Endothelial cell of umbilical vein (primary cell): ENCODE data around the gene TSEN54. TPM values are rescaled to one million over a fixed set of nuclear protein-coding genes. Genes with fewer than 3 reads are reported as not detected.

Experiments used
- BruUV-seq: library from RNA; stranded (reverse); fragments of 400-500 nt; replicated peaks from 2 replicates; lab custom pipeline; 2021; lab: Mats Ljungman, UMichigan
- CTCF ChIA-PET: fragments of 300-600, 350-600 bp; sonication (Branson Sonifier 250); formaldehyde crosslinking; loops from one replicate; lab custom pipeline; 2021; ENCODE audit warnings: antibody characterized with exemption, inconsistent platforms; lab: Charles Lee
- POLR2A ChIA-PET: fragments of 300-600, 350-600 bp; sonication (Branson Sonifier 250); formaldehyde crosslinking; loops from one replicate; lab custom pipeline; 2021; ENCODE audit warnings: antibody characterized with exemption, inconsistent platforms; lab: Charles Lee
- DNase-seq: peaks from one replicate; pipeline ENCODE4 v3.0.0-alpha.2; 2011; ENCODE audit warnings: low read depth, low spot score
- FAIRE-seq: peaks from 2 replicates; lab custom pipeline; 2011; peaks lifted over from hg19 to GRCh38; lab: Jason Lieb, UNC
- H2AFZ ChIP-seq: 2 replicates; pipeline ENCODE4 v1.6.0; 2012; ENCODE audit warnings: low read depth, low read length, control low read depth, inconsistent platforms
- H3K27ac ChIP-seq: 2 replicates; pipeline ENCODE4 v1.5.1; 2011; ENCODE audit warnings: low read depth, mild to moderate bottlenecking, control low read depth, low read length, moderate library complexity; ENCODE audit not compliant: insufficient read depth
- H3K27me3 ChIP-seq, 2 experiments: 2 replicates each; pipeline versions ENCODE4 v1.6.0 to v1.6.1; 2011; ENCODE audit warnings: low read length in 2 of 2, mixed read lengths in 1 of 2; ENCODE audit not compliant: control insufficient read depth in 2 of 2, insufficient read depth in 2 of 2
- H3K36me3 ChIP-seq, 2 experiments: 2 replicates in 1 of 2; 3 replicates in 1 of 2; pipeline ENCODE4 v1.5.1; 2011; ENCODE audit warnings: low read length in 2 of 2, mild to moderate bottlenecking in 1 of 2, moderate library complexity in 1 of 2; ENCODE audit not compliant: control insufficient read depth in 2 of 2, insufficient read depth in 2 of 2; ENCODE audit errors: extremely low read depth in 1 of 2
- H3K4me1 ChIP-seq: 3 replicates; pipeline ENCODE4 v1.5.1; 2011; ENCODE audit warnings: mild to moderate bottlenecking, low read length; ENCODE audit not compliant: control insufficient read depth, insufficient read depth; ENCODE audit errors: extremely low read depth
- H3K4me2 ChIP-seq: 2 replicates; pipeline ENCODE4 v1.6.1; 2011; ENCODE audit warnings: low read length, control low read depth, mixed read lengths; ENCODE audit not compliant: insufficient read depth
- H3K4me3 ChIP-seq, 3 experiments: fragments of 200-600 bp in 1 of 3; sonication (generic), shearing (Covaris generic) in 1 of 3; replicated peaks in 1 of 3; 2 replicates each; pipeline ENCODE4 v1.5.1; 2011 to 2016; ENCODE audit warnings: control low read depth in 3 of 3, low read length in 3 of 3, mild to moderate bottlenecking in 2 of 3, inconsistent platforms in 1 of 3, low read depth in 1 of 3, moderate library complexity in 1 of 3; ENCODE audit not compliant: insufficient read depth in 1 of 3
- H3K79me2 ChIP-seq: 2 replicates; pipeline ENCODE4 v1.6.0; 2012; ENCODE audit warnings: low read length, inconsistent platforms; ENCODE audit not compliant: control insufficient read depth, insufficient read depth
- H3K9ac ChIP-seq: replicated peaks from 2 replicates; pipeline ENCODE3; 2011; ENCODE audit warnings: low read length, control low read depth; ENCODE audit not compliant: insufficient read depth; ENCODE audit errors: extremely low read depth
- H3K9me1 ChIP-seq: replicated peaks from 3 replicates; pipeline ENCODE4 v1.6.0; 2011; ENCODE audit warnings: mild to moderate bottlenecking, low read length; ENCODE audit not compliant: control insufficient read depth, insufficient read depth; ENCODE audit errors: extremely low read depth
- H3K9me3 ChIP-seq: replicated peaks from 2 replicates; pipeline ENCODE4 v1.5.1; 2012; ENCODE audit warnings: low read length, inconsistent platforms; ENCODE audit not compliant: control insufficient read depth, insufficient read depth
- H4K20me1 ChIP-seq: replicated peaks from 2 replicates; pipeline ENCODE3; 2011; ENCODE audit warnings: mild to moderate bottlenecking, low read length; ENCODE audit not compliant: control insufficient read depth, insufficient read depth; ENCODE audit errors: extremely low read depth
- EZH2 ChIP-seq: IDR thresholded peaks from 2 replicates; pipeline ENCODE4 v1.6.1; 2012; ENCODE audit warnings: borderline replicate concordance, low read depth, mild to moderate bottlenecking, moderate library complexity, low read length, inconsistent platforms; ENCODE audit not compliant: severe bottlenecking
- GATA2 ChIP-seq: IDR thresholded peaks from 2 replicates; pipeline ENCODE4 v1.7.0; 2011; ENCODE audit warnings: low read depth, mild to moderate bottlenecking, moderate library complexity, mixed read lengths, low read length; ENCODE audit not compliant: insufficient read length, insufficient read depth
- JUN ChIP-seq: IDR thresholded peaks from 2 replicates; pipeline ENCODE4 v1.6.1; 2011; ENCODE audit warnings: borderline replicate concordance, low read depth; ENCODE audit not compliant: insufficient read length, insufficient read depth
- MYC ChIP-seq: IDR thresholded peaks from one replicate; pipeline ENCODE4 v1.6.1; 2011; ENCODE audit warnings: mild to moderate bottlenecking, low read depth, low read length
- POLR2A ChIP-seq: IDR thresholded peaks from 2 replicates; pipeline ENCODE4 v1.6.1; 2012; ENCODE audit warnings: low read depth, mild to moderate bottlenecking, control low read depth, low read length
- POLR2AphosphoS5 ChIP-seq: IDR thresholded peaks from 2 replicates; pipeline ENCODE4 v1.6.1; 2012; ENCODE audit warnings: low read depth, mild to moderate bottlenecking, control low read depth, low read length, moderate library complexity; ENCODE audit not compliant: insufficient read depth
- dilution Hi-C: fragments of 300-500 bp; cut with MboI; formaldehyde crosslinking; loops from one replicate; pipeline ENCODE4 v1.15.0; 2019; ENCODE audit warnings: low sequenced_read_pairs; ENCODE audit not compliant: extremely low pct_ligation_motif_present
- intact Hi-C: fragments of 100-400 bp; cut with micrococcal nuclease; formaldehyde crosslinking; loops from one replicate; pipeline ENCODE4 v1.10.0; 2022
- polyA plus RNA-seq, 4 experiments: library from polyadenylated mRNA; depleted of rRNA in 3 of 4; stranded (reverse) in 3 of 4; unstranded in 1 of 4; fragments of >200 nt; gene quantifications; 2 replicates each; pipeline versions ENCODE4 v1.2.1 to v1.2.3, GENCODE V29; 2011 to 2012; ENCODE audit warnings: missing spikeins in 1 of 4
- total RNA-seq: library from RNA; stranded (reverse); gene quantifications from 2 replicates; pipeline ENCODE4 v1.2.3, GENCODE V29; 2021
- TF ChIP-seq, protein P1 (sequence below), 2 donors: IDR thresholded peaks; 1 replicate in 1 of 2; 2 replicates in 1 of 2; pipeline ENCODE4 v1.5.1; 2011; ENCODE audit warnings: low read length in 2 of 2, mild to moderate bottlenecking in 2 of 2, moderate library complexity in 2 of 2, control low read depth in 1 of 2, inconsistent platforms in 1 of 2, low read depth in 1 of 2; ENCODE audit not compliant: insufficient read depth in 1 of 2; ENCODE audit errors: extremely low read depth in 1 of 2

TSEN54 gene
- total and polyA plus RNA-seq, 2 donors (not counting 3 experiments of a cell fraction or from before 2014, with no cell fraction given), result 22.3 to 26.3 TPM

DNA sequence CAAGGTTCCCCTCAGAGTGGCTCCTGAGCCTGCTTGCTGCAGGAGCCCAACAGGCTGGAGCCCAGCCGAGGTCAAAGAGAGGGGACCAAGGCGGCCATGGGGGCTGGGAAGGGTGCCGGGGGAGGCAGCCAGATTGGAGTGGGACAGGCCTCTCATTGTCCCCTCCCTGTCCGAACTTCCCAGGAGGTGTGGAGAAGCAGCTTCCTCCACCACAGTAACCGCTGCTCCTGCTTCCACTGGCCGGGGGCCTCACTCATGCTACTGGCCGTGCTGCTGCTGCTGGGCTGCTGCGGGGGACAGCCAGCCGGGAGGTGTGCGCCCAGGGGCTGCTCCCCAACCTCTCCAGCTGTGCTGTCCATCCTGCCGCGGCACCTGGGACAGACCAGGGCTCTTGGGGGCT is 30.6 kb upstream of the TSEN54 start:
- FAIRE-seq (no peak), DNase-seq (no peak)
- no peak overlapping the region for H3K27ac ChIP-seq
- no peak overlapping the region for H2AFZ ChIP-seq
- H3K4me2 ChIP-seq, result no peak overlapping the region
- no peaks in the 10 kb centered on the region for H3K36me3 ChIP-seq
- no peaks in the 10 kb centered on the region for H3K79me2 ChIP-seq
- dilution Hi-C loops (no loop called here), intact Hi-C loops (no loop called here)
- ChIA-PET POLR2A (no interaction called here), CTCF (interaction anchor here (1.0 to 1.6 kb wide), 3 partner anchors 9 to 67 kb away, joined by 4 to 5 read pairs (median 5); no protein-coding TSS in a partner anchor)
- H3K9me3 ChIP-seq, result no peaks in the 10 kb centered on the region
- BruUV-seq, result no TSS peak
- no peak for TF ChIP-seq JUN
- no peak for TF ChIP-seq EZH2
- TF ChIP-seq GATA2, result no peak
- TF ChIP-seq, protein P1, sequence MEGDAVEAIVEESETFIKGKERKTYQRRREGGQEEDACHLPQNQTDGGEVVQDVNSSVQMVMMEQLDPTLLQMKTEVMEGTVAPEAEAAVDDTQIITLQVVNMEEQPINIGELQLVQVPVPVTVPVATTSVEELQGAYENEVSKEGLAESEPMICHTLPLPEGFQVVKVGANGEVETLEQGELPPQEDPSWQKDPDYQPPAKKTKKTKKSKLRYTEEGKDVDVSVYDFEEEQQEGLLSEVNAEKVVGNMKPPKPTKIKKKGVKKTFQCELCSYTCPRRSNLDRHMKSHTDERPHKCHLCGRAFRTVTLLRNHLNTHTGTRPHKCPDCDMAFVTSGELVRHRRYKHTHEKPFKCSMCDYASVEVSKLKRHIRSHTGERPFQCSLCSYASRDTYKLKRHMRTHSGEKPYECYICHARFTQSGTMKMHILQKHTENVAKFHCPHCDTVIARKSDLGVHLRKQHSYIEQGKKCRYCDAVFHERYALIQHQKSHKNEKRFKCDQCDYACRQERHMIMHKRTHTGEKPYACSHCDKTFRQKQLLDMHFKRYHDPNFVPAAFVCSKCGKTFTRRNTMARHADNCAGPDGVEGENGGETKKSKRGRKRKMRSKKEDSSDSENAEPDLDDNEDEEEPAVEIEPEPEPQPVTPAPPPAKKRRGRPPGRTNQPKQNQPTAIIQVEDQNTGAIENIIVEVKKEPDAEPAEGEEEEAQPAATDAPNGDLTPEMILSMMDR (IDR thresholded peaks at IDR 0.05; ENCODE audit: extremely low read depth in 1 of 2, insufficient read depth in 1 of 2, low read depth in 1 of 2, low read length in 2 of 2), result no peak
- peaks cover 9% of the 10 kb centered on the region for H3K4me1 ChIP-seq
- H3K27me3 ChIP-seq, result no peaks in the 10 kb centered on the region
- no peaks in the 10 kb centered on the region for H3K9me1 ChIP-seq
- no peak overlapping the region for H3K9ac ChIP-seq
- H3K4me3 ChIP-seq, result no peak overlapping the region
- H4K20me1 ChIP-seq, result no peaks in the 10 kb centered on the region

DNA sequence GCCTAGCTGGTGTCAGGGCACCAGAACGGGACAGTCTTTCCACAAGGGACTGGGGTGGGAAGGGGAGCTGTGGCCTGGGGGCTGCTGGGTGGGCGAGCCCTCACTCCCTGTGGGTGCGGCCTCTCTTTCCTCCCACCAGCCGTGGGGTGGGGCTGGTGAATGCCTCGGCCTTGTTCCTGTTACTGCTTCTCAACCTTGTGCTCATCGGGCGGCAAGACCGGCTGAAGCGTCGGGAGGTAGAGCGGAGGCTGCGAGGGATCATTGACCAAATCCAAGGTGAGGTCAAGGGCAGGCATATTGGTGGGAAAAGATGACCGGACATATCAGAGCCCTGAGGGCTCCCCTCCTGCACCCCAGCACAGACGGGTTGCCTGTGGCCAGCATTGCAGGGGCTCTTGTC is 30.2 kb upstream of the TSEN54 start:
- no peaks in the 10 kb centered on the region for H3K36me3 ChIP-seq
- H3K9ac ChIP-seq, result no peak overlapping the region
- H3K79me2 ChIP-seq, result no peaks in the 10 kb centered on the region
- intact Hi-C loops, result no loop called here
- H3K4me3 ChIP-seq, result no peak overlapping the region
- no peaks in the 10 kb centered on the region for H3K27me3 ChIP-seq
- no peaks in the 10 kb centered on the region for H4K20me1 ChIP-seq
- H3K4me2 ChIP-seq, result no peak overlapping the region
- no peaks in the 10 kb centered on the region for H3K9me3 ChIP-seq
- dilution Hi-C loops, result no loop called here
- H3K27ac ChIP-seq, result no peak overlapping the region
- DNase-seq (no peak), FAIRE-seq (no peak)
- POLR2A ChIA-PET, result no interaction called here
- no peak overlapping the region for H2AFZ ChIP-seq
- BruUV-seq, result no TSS peak
- H3K4me1 ChIP-seq, result peaks cover 9% of the 10 kb centered on the region
- no peaks in the 10 kb centered on the region for H3K9me1 ChIP-seq
- CTCF ChIA-PET, result interaction anchor here (1.5 to 2.1 kb wide), 4 partner anchors 9 to 57 kb away, joined by 4 to 9 read pairs (median 6); no protein-coding TSS in a partner anchor
- TF ChIP-seq POLR2A (no peak), GATA2 (no peak), MYC (no peak), POLR2AphosphoS5 (no peak), EZH2 (no peak), JUN (no peak)
- TF ChIP-seq, protein P1 (IDR thresholded peaks at IDR 0.05; ENCODE audit: extremely low read depth in 1 of 2, insufficient read depth in 1 of 2, low read depth in 1 of 2, low read length in 2 of 2), result no peak
